Measurements from ENCODE around the gene ADARB2.

ADARB2 gene

DNA sequence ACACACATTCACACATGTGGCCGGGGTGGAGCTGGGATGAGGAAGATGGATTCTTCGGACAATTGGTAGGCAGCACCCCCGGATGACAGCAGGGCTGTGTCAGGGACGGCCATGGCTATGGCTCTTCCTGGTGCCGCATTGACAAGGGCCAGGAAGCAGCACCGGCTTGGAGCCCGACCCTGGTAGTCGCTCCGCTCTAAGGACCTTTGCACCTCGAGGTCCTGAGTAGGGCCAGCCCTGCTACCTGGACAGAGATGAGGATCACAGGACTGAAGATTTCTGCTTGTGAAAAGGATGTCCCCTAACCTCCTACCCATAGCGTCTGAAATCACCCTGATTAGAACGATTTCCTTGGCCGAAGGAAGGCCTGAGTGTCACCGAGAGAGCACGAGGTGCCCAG lies 134.1 kb downstream of the ADARB2 start:
- DNase-seq (ENCODE audit: low spot score): no peak
- TF ChIP-seq, protein P1, sequence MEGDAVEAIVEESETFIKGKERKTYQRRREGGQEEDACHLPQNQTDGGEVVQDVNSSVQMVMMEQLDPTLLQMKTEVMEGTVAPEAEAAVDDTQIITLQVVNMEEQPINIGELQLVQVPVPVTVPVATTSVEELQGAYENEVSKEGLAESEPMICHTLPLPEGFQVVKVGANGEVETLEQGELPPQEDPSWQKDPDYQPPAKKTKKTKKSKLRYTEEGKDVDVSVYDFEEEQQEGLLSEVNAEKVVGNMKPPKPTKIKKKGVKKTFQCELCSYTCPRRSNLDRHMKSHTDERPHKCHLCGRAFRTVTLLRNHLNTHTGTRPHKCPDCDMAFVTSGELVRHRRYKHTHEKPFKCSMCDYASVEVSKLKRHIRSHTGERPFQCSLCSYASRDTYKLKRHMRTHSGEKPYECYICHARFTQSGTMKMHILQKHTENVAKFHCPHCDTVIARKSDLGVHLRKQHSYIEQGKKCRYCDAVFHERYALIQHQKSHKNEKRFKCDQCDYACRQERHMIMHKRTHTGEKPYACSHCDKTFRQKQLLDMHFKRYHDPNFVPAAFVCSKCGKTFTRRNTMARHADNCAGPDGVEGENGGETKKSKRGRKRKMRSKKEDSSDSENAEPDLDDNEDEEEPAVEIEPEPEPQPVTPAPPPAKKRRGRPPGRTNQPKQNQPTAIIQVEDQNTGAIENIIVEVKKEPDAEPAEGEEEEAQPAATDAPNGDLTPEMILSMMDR (IDR thresholded peaks at IDR 0.05; ENCODE audit: borderline replicate concordance, control extremely low read depth, extremely low read depth, insufficient read depth, missing control alignments): no peak
- in situ Hi-C loops (cut with MboI; ENCODE audit: low sequenced_read_pairs, unreplicated experiment): no loop called here

DNA sequence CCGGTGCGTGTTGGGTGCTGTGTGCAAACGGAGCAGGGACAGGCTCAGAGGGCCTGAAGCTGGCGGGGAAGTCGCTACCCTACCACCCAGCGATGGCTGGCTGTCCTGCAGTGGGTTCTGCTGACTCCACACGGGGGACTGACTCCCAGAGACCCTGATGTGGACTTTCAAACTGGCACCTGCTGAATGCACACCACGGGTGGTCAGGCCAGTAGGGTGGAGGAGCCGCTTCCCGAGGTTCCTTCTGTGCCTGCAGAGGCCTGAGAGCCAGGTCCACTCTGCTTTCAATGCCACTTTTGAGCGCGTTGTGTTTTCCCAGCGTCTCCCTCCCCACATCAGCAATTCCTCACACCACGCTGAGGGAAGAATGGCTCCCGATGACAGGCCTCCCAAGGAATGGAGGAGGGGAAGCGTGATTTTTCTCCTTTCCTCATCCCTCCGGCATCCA lies 135.3 kb downstream of the ADARB2 start:
- no peak for DNase-seq (ENCODE audit: low spot score)
- TF ChIP-seq, protein P1 (IDR thresholded peaks at IDR 0.05; ENCODE audit: borderline replicate concordance, control extremely low read depth, extremely low read depth, insufficient read depth, missing control alignments): no peak
- in situ Hi-C loops (cut with MboI; ENCODE audit: low sequenced_read_pairs, unreplicated experiment): no loop called here

DNA sequence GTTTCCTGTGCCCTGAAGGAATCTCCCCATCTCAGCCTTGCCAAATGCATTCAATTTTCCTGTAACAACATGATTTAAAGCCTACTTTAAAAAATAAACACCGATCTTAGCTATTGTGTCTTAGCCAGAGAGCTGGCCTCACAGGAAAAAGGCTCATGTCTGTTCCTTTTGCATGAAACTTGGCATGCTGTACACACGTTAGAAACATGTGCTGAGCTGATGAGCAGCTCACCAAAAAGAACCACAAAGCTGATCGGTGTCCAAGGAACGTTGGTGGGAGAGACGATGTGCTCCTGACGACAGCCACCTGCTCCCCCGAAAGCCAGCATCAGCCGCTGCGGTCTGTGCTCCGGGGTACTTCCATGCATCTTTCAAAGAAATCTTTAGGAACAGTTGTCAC lies 135.9 kb downstream of the ADARB2 start:
- in situ Hi-C loops (cut with MboI; ENCODE audit: low sequenced_read_pairs, unreplicated experiment): no loop called here
- TF ChIP-seq, protein P1 (IDR thresholded peaks at IDR 0.05; ENCODE audit: borderline replicate concordance, control extremely low read depth, extremely low read depth, insufficient read depth, missing control alignments): no peak
- no peak for DNase-seq (ENCODE audit: low spot score)

DNA sequence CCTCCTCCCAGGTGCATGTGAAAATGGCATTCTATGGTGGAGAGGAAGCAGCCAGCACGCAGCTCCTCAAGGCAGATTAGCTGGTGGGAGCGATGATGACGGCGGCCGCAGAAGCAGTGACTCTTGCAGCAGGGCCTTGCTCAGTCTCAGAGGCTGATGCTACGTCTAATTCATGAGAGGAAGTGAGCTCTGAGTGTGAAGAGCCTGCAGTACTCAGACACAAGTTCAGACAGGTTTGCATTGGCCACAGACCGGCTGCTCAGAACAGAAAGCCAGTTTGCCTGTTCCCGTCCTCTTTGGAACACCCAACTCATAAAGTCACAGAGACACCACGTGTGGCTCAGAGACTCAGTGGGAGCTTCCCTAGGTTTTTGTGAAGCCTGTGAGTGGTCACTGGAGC lies 136.5 kb downstream of the ADARB2 start:
- in situ Hi-C loops (cut with MboI; ENCODE audit: low sequenced_read_pairs, unreplicated experiment): no loop called here
- TF ChIP-seq, protein P1 (IDR thresholded peaks at IDR 0.05; ENCODE audit: borderline replicate concordance, control extremely low read depth, extremely low read depth, insufficient read depth, missing control alignments): no peak
- DNase-seq (ENCODE audit: low spot score): no peak

DNA sequence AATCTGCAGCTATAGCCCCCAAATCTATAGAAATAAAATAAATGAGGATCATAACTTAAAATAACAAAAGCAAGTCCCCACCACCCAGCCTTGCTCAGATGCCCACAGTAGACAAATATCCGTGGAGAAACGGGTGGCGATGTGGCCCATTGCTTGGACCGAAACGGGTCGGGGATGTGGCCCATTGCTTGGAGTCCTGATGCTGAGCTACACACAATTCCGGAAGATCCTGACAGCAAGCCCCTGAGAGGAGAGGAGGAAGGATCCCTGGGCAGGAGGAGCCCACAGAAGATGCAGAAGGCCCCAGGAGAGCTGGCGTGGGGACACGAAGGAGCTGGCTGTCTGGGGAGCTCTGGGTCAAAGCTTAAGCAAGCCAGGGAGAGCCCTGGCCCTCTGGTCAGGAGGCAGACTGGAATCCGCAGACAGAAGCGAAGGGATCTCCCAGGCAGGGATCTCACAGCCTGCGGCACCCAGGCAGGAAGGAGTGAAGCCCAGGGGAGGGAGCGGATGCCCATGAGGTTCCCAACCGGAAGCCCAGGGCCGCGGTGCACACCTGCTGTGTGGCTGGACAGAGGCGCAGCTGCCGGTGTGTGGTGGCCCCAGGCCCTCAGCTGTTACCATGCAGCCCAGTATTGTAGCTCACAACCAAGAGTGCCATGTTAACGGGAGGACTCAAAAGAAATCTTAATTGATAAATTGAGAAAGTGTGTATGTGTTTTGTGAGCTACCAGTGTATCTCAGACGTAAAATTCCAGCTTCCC lies 138.8 kb downstream of the ADARB2 start:
- TF ChIP-seq, protein P1 (IDR thresholded peaks at IDR 0.05; ENCODE audit: borderline replicate concordance, control extremely low read depth, extremely low read depth, insufficient read depth, missing control alignments): no peak
- DNase-seq (ENCODE audit: low spot score): no peak
- in situ Hi-C loops (cut with MboI; ENCODE audit: low sequenced_read_pairs, unreplicated experiment): no loop called here

DNA sequence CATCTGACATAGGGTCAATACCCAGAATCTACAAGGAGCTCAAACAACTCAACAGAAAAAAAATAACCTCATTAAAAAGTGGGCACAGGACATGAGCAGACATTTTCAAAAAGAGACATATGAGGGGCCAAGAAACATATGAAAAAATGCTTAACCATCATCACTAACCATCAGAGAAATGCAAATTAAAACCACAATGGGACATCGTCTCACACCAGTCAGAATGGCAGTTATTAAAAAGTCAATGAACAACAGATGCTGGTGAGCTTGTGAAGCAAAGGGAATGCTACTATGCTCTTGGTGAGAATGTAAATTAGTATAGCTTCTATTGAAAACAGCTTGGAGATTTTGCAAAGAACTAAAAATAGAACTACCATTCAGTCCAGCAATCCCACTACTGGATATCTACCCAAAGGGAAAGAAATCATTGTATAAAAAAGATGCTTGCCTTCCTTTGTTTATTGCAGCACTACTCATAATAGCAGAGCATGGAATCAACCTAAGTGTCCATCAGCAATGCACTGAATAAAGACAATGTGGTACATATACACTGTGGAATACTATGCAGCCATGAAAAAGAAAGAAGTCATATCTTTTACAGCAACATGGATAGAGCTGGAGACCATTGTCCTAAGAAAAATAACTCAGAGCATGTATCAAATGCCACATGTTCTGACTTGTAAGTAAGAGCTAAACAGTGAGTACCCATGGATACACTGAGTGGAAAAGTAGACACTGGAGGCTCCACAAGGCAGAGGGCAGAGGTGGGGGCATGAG lies 139.8 kb downstream of the ADARB2 start:
- TF ChIP-seq, protein P1 (IDR thresholded peaks at IDR 0.05; ENCODE audit: borderline replicate concordance, control extremely low read depth, extremely low read depth, insufficient read depth, missing control alignments): no peak
- DNase-seq (ENCODE audit: low spot score): no peak

More for the DNA sequence above, 139.8 kb downstream of the ADARB2 start:
- in situ Hi-C loops (cut with MboI; ENCODE audit: low sequenced_read_pairs, unreplicated experiment): no loop called here

Data from GM13976 (cell line).